Coronary artery (tissue), 2 donors: Measurements from ENCODE around the gene SDS.

Experiments used
- DNase-seq: peaks from one replicate; pipeline ENCODE4 v3.0.0-alpha.2; 2017; ENCODE audit warnings: low spot score
- H3K27ac ChIP-seq, 2 donors: fragments of 200-600 bp; sonication (generic); one replicate each; pipeline ENCODE4 v1.5.1; 2016 to 2019
- H3K4me3 ChIP-seq: fragments of 200-600 bp; sonication (generic); 2 replicates; pipeline ENCODE4 v1.5.1; 2016; ENCODE audit warnings: mild to moderate bottlenecking, moderate library complexity
- CTCF ChIP-seq: fragments of 200-600 bp; sonication (generic); IDR thresholded peaks from one replicate; pipeline ENCODE4 v1.5.1; 2019; ENCODE audit warnings: antibody characterized with exemption

SDS gene

GRCh38 chr12:113393749-113394148, 9.9 kb downstream of the SDS start:
- H3K4me3 ChIP-seq: no peak overlapping the region
- no peak for TF ChIP-seq CTCF
- no peak for DNase-seq
- H3K27ac ChIP-seq: no peak overlapping the region

DNA sequence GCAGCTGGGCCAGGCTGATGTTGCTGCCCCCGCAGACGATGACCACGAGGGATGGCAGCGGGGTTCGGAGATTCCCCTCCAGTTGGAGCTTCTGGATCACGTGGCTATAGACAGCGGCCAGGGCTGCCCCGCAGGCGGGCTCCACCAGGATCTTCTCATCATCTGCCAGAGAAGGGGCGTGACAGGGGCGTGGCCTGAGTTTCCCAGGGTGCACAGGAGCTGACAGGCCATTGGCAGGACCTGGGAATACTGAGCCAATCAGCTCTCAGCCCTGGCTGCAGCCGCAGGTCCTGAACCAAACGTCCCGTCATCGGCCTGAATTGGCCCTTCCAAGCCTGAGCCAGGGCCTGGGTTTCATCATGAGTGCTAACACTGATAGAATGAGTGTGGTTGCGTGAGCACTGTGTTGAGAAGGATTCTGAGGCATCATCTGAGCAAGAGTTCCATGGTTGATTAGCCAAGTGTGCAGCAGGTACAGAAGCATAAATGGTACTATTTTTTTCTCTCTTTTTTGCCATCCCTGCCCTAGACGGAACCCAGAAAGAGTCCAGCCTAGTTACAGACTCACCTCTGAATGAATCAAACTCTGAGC, 10.6 kb downstream of the SDS start:
- DNase-seq: no peak
- no peak overlapping the region for H3K27ac ChIP-seq
- no peak for TF ChIP-seq CTCF
- no peak overlapping the region for H3K4me3 ChIP-seq

DNA sequence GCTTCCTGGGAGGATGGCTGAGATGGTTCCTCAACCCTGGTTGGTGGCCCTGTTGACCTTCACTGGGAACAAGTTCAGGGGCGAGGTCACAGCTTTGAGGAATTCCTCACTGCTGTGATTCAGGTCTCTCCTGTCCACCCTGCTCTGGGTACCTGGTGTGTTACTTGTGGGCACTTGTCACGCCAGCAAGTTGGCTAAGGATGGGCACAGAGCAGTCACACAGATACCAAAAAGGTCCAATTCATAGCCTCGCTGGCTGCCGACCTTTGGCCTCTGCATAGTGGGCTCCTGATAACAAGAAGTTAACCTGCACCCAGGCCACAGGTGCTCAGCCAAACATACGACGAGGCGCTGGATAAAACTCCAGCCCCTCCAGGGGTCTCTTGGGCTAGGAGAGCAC, 11.2 kb downstream of the SDS start:
- TF ChIP-seq CTCF: no peak
- Histone ChIP-seq H3K4me3 (no peak overlapping the region), H3K27ac (no peak overlapping the region)
- DNase-seq: no peak

GRCh38 chr12:113391650-113392337, 11.9 kb downstream of the SDS start:
- Histone ChIP-seq H3K4me3 (no peak overlapping the region), H3K27ac (no peak overlapping the region)
- TF ChIP-seq CTCF: no peak
- DNase-seq: no peak

GRCh38 chr12:113391145-113391544, 12.5 kb downstream of the SDS start:
- Histone ChIP-seq H3K27ac (no peak overlapping the region), H3K4me3 (no peak overlapping the region)
- no peak for DNase-seq
- TF ChIP-seq CTCF: no peak

DNA sequence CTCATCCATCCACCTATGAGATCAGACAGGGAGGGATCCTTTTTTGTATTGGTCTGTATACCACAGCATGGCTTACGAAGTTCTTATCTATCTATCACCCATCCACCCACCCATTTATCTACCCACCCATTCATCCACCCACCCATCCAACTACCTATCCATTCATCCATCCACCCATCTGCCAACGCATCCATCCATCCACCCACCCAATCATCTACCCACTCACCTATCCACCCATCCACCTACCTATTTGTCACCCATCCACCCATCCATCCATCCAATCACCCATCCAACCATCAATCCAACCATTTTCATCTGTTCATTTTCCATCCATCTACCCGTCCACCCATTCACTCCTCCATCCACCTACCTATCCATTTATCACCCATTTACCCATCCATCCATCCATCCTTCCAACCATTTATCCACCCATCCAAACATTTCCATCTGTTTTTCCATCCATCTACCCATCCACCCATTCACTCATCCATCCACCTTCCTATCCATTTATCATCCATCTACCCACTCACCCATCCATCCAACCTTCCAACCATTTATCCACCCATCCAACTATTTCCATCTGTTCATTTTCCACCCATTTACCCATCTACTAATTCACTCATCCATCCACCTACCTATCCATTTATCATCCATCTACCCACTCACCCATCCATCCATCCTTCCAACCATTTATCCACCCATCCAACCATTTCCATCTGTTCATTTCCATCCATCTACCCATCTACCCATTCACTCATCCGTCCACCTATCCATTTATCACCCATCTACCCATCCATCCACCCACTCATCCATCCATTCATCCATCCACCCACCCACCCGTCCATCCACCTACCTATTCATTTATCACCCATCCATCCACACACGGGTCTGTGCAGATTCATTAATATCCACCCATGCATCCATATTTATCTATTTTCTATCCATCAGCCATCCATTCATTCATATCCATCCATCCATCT, 13.3 kb downstream of the SDS start:
- no peak overlapping the region for H3K27ac ChIP-seq
- no peak overlapping the region for H3K4me3 ChIP-seq
- TF ChIP-seq CTCF: no peak
- DNase-seq: no peak
